ENCODE results near the gene MAGI2. TPM values are rescaled to one million over a fixed set of nuclear protein-coding genes. Genes with fewer than 3 reads are reported as not detected.

The MAGI2 gene
- total RNA-seq, 1 experiment from 2014 or later: 14.3 TPM

GRCh38 chr7:78327718-78328117, 1125.7 kb downstream of the MAGI2 start:
- Mint-ChIP-seq H3K4me1 (peaks cover 2 to 4% of the 10 kb centered on the region in 2 experiments; a peak in 2 of 4 replicates), H3K27me3 (ENCODE audit: low read depth) (no peaks in the 10 kb centered on the region), H3K27ac (no peak overlapping the region), H3K4me3 (no peak overlapping the region), H3K36me3 (ENCODE audit: insufficient read depth in 1 of 3, low read depth in 3 of 3) (no peaks in the 10 kb centered on the region; a peak in 1 of 7 replicates), H3K9me3 (no peaks in the 10 kb centered on the region)
- Histone ChIP-seq H3K4me1 (ENCODE audit: insufficient read depth, low read length) (no peaks in the 10 kb centered on the region), H3K56ac (ENCODE audit: insufficient read length, low read depth, low read length) (no peak overlapping the region), H3K14ac (ENCODE audit: insufficient read depth, low read length) (no peak overlapping the region), H3K9me3 (ENCODE audit: control insufficient read depth, low read depth, low read length) (no peaks in the 10 kb centered on the region), H4K5ac (ENCODE audit: insufficient read length, low read depth, low read length) (no peak overlapping the region), H3K4me2 (ENCODE audit: insufficient read depth, insufficient read length, low read length) (no peak overlapping the region), H4K91ac (ENCODE audit: insufficient read length, low read depth, low read length) (no peak overlapping the region), H2BK120ac (ENCODE audit: low read depth, low read length, poor library complexity, severe bottlenecking) (no peak overlapping the region), H4K20me1 (ENCODE audit: control insufficient read depth, insufficient read depth, insufficient read length) (no peaks in the 10 kb centered on the region), H3K9ac (ENCODE audit: extremely low read depth, insufficient read length, low read length) (no peak overlapping the region), H3K18ac (ENCODE audit: insufficient read length, low read depth, low read length) (no peak overlapping the region), H4K8ac (replicated peaks; ENCODE audit: insufficient read length, low read depth, low read length) (no peak overlapping the region), H2BK20ac (ENCODE audit: low read depth, low read length, poor library complexity, severe bottlenecking) (no peak overlapping the region), H2AK5ac (ENCODE audit: insufficient read length, low read length) (no peak overlapping the region), H3K4ac (ENCODE audit: low read depth, low read length) (no peak overlapping the region), H3K23me2 (ENCODE audit: insufficient read length, low read depth, low read length, poor library complexity, severe bottlenecking) (no peaks in the 10 kb centered on the region), H2BK15ac (ENCODE audit: low read depth, low read length) (no peak overlapping the region), H3K79me2 (ENCODE audit: insufficient read depth, low read length) (no peaks in the 10 kb centered on the region), H3T11ph (ENCODE audit: low read length) (no peak overlapping the region), H2BK5ac (ENCODE audit: insufficient read length, low read length) (no peak overlapping the region), H2BK12ac (ENCODE audit: insufficient read length, low read depth, low read length) (no peak overlapping the region), H3K79me1 (ENCODE audit: insufficient read depth, low read depth, low read length, poor library complexity, severe bottlenecking) (no peaks in the 10 kb centered on the region), H3K23ac (ENCODE audit: insufficient read length, low read depth, low read length) (no peak overlapping the region), H2AFZ (ENCODE audit: low read length) (no peak overlapping the region), H3K27ac (ENCODE audit: insufficient read length, low read depth, low read length) (no peak overlapping the region), H3K27me3 (ENCODE audit: insufficient read depth, low read length) (no peaks in the 10 kb centered on the region)
- WGBS (ENCODE audit: extremely low coverage, insufficient read length, low lambda C conversion rate): no CpG with 5 or more reads among the region's 1 CpG
- no peak for DNase-seq
- TF ChIP-seq CTCF (conservative IDR thresholded peaks at IDR 0.05): no peak
